ENCODE data around the gene RUVBL1.

RUVBL1 gene

DNA sequence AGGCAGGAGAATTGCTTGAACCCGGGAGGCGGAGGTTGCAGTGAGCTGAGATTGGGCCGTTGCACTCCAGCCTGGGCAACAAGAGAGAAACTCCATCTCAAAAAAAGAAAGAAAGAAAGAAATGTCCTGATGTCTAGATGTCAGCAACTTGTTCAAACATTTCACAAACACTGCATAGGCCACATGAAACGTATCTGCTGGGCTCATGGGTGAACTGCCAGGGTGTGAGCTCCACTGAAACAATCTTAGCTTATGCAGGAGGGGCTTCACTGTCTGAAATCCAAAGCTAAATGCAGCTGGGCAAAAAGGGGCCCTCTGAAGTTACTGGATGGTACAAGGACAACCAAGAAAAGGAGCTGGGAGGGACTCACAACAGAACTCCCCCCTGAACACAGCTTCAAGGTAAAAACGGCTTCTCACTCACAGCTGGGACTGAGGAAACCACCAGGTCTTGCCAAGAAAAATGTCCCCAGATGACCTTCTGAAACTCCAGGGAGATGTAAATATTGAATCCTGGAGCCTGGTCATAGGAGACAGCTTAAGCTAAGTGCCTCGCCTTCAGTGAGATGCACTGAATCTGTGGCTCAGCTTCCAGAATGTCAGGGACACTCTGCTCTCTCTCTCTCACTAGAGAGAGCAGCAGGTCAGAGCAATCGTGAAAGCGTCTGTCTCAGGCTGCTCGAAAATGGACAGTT lies 39.5 kb downstream of the RUVBL1 start:
- no peak overlapping the region for H3K4me3 ChIP-seq (ENCODE audit: low read depth, low read length)

DNA sequence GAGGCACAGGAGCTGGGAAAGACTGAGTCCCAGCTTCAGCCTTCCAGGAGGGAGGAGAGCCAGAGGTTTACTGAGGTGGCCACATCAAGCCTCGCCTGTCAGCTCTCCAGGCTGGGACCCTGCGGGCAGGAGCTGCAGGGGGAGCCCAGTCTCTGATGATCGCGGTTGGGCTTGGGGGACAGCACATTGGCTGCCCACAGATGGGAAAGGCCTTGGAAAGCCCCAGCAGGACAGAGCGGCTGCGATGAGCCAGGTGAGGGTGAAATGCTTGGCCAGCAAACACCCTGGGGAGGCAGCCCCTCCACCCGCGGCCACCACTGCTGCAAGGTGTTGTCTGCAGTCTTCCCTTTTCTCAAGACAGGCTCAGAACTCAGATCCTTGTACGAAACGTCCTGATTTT lies 40.2 kb downstream of the RUVBL1 start:
- no peak overlapping the region for H3K4me3 ChIP-seq (ENCODE audit: low read depth, low read length)

DNA sequence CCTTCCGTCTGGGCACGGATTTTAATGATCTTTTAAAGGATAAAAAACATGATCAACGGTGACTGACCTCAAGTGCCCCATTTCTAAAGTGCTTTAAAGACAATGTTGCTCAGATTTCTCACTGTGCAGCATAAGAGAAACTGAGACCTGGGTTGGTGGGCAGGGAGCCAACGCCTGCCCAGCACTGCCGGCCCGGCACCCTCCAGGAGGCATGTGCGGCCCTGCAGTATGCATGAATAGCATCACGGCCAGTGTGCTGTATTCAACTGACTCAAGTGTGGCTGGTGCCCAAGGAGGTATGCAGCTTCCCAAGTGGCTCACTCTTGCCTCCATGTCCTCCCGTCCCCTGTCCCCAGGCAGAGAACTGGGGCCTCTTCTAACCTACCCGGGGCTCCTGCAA lies 41.1 kb downstream of the RUVBL1 start:
- H3K4me3 ChIP-seq (ENCODE audit: low read depth, low read length): no peak overlapping the region

DNA sequence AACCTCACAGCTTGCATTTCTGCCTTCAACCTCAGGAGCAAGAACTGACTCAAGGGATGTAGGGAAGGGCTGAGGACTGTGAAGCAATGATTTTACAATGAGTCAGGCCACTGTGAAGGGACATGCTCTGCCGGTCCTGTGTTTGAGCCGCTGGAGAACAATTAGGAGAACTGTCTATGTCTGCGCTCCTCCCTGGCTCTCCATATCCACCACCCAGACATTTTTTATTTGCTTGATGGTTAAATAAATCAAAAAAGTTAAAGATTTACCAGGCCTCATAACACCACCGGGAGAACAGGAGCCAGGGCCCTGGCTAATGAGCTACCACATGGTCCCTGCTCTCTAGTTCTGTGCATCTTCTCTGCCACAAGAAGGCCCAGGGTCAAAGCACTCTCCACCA lies 41.8 kb downstream of the RUVBL1 start:
- H3K4me3 ChIP-seq (ENCODE audit: low read depth, low read length): no peak overlapping the region

DNA sequence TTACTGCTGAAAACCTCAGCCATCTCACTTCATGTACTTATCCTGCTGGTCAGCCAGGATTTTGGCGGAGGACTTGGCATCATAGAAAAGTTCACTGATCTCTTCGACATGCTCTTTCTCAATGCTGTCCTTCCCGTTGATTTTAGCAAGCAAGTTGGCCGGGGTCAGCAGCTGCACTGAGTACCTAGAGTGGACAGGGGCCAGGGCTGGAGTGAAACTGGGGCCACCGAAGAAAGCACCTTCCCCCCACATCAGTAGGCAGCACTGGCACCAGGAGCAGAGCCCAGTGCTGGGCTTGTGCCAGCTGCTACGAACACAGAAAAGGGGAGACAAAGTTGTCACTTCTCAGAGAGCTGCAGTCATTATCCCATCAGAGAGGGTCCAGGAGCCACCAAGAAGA lies 42.4 kb downstream of the RUVBL1 start:
- H3K4me3 ChIP-seq (ENCODE audit: low read depth, low read length): no peak overlapping the region

DNA sequence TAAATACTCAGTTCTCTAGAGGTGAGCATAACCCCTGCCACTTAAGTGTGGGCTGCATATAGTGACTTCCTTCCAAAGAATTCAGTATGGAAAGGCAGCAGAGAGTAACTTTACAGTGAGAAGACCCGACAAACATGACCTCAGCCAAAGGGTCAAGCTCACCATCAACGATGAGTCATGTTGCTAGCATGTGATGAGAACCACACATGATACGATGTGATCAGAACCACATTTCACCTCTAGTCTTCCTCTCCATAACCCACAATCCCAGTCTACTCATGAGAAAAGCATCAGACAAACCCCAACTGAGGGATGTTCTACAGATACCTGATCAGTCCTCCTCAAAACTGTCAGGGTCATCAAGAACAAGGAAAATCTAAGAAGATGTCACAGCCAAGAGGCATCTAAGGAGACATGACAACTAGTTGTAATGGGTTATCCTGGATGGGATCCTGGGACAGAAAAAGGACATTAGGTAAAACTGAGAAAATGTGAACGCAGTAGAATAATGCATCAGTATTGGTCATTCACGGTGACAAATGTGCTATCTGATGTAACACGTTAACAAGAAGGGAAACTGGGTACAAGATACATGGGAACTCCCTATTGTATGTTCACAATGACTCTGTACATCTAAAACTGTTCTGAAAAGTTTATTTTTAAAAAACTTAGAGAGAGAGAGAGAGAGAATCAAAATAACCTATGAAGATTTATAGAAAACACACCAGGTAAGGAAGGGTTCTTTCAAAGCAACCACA lies 43.1 kb downstream of the RUVBL1 start:
- no peak overlapping the region for H3K4me3 ChIP-seq (ENCODE audit: low read depth, low read length)

DNA sequence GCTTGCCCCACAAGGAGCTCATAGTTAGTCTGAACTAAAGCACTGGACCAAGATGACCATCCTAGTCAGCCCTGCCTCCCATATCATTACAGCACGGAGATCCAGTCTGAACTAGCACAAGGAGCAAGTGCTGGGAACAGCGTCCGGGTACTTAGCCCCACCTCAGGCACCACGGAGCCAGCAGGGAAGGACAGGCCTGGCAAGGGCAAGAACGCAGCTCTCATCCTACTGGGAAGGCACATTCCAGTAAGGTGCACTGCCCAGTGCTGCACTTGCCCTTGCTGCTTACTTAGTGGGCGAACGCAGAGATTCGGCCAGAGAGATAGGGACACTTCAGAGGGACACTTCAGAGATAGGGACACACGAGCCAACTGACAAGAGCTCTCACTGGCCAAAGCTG lies 43.8 kb downstream of the RUVBL1 start:
- H3K4me3 ChIP-seq (ENCODE audit: low read depth, low read length): no peak overlapping the region

DNA sequence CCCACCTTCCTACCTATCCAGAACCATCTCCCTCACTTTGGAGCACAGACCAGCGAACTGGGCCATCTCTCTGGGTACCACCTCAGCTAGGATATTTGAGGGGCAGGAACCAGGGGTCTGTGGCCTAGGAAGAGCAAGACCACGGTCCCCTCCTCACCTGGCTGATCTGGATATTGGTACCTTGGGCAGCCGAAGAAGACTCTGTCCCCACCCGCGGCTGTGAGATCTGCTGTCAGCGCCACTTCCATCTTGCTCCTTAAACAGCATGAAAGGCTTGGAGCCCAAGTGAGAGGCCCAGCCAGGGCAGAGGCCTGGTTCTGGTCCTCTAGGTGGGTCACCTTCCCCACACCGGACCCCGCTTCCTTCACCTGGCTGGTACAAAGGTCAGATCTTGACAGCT lies 44.7 kb downstream of the RUVBL1 start:
- H3K4me3 ChIP-seq (ENCODE audit: low read depth, low read length): no peak overlapping the region

DNA sequence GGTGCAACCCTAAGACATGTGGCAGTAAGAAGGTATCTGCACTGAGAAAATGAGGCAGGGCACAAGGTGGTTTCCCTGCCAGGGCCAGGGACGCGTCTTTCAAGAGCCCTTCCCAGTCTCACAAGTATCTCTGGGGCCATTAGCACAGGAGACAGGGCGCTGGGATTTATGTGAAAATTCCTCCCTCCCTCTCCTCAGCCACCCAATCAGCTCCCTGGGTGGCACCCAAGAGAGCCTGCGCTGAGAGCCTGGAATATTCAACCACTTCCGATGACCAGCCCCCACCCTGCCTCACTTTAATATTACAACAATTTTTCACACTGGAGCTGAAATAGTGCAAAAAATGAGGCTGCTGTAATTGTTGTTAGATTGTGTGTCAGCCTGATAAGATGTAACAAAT lies 45.3 kb downstream of the RUVBL1 start:
- H3K4me3 ChIP-seq (ENCODE audit: low read depth, low read length): no peak overlapping the region

DNA sequence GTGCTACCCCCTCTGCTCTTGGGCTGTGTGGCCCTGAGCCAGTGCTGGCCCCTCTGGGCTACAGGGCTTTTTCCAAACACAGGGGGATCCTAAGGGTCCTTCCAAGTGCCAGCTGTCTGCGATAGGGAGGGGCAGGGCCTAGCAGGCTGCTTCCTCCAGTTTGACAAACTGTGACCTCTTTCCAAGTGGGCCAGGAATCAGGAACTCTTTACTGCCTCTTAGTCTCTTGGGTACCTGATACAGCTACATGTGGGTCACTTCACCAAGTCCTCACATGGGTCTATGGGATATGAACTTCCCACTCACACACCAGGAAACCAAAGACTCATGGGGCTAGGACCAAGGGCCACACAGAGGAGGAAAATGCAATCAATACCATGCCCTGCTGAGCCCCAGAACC lies 45.9 kb downstream of the RUVBL1 start:
- H3K4me3 ChIP-seq (ENCODE audit: low read depth, low read length): no peak overlapping the region

DNA sequence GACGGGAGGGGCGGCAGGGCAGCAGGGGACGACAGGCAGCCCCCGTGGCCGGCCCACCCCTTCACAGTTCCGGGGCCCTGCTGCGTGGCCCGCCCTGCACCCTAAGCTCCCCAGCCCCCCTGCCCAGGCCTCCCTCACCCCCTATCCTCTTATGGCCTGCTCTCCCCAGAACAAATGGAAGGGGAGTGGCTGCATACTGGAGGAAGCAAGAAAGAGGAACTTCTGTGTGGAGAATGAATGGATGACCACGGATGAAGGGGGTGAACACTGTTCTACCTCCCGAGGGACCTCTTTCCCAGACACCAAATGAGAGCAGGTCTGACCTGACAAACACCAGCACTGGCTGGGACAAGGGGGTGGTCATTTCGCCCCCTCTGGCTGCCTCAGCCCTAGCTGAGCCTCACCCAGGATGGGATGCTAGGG lies 46.4 kb downstream of the RUVBL1 start:
- peak overlapping the region; percentile 0 for H3K4me3 ChIP-seq (ENCODE audit: low read depth, low read length)

DNA sequence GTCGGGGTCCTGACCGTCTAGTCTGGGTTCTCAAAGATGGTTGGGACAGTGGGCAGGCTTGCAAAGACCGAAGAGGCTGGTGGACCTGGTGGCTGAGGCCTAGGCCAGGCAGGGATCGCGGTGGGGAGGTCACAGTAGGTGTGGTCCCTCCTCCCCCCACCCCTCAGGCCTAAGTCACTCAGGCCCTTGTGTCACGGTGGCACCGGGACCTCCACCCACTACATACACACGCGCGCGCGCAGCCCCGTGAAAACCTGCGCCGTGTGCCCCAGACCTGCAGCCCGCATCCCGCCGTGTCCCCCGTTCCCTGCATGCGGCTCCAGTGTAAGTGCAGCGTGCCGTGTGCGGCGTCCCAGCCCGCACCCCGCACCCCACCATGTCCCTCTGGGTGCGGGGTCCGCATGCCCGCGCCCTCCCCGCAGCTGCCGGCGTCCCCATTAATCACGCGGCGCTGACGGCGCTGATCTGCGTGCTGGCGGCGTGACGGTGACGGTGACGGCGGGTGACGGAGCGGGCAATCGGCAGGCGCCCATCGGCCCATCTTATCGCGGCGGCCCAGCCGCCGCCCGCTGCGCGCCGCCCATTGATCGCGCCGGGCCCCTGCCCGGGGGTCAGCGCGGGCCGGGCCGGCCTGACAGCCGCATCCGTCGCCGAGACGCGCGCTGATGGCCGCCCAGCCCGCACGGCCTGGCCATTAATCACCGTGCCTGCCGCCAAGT lies 47.0 kb downstream of the RUVBL1 start:
- H3K4me3 ChIP-seq (ENCODE audit: low read depth, low read length): peak overlapping the region; percentile 27

DNA sequence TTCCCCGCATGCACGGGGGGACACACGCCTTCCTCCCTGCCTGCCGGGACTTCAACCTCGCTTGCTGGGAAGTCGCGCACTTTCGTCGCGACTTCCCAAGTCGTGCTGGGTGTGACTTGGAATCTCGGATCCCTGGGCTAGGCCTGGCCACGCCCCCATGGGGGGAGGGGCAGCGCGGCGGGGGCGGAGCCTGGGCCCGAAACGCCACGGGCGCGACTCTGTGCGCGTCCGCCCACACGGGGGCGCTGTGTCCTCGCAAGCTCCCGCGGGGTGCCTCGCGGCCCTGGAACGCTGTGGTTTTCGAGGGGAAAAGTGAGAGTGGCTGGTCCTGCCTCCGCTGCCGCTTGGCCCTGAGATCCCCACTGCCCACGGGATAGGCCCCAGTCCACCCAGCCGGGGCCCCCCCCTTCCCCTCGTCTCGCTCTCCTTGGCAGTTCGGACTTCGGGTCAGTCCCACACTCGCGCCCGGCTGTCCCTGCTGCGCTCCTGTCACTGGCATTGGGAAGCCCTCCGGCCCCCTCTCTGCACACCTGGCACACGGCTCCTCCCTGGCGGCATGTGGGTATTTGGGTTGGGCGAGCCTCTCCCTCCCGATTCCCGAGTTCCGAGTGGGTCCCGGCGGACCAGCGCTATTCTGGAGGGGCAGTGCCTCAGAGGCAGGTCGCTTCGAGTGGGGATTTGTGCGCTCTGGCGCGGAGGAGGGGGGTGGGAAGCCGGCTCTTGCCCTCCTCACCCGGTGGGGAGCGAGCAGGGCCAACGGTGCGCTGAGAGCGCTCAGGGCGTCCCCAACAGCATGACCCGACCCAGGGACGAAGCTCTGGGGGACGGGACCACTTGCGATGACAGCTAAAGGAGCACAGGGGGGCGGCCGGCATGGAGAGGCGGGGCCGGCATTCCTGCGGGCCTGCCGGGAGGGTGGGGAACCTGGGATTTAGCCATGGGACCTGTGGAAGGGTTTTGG lies 47.8 kb downstream of the RUVBL1 start:
- H3K4me3 ChIP-seq (ENCODE audit: low read depth, low read length): peak overlapping the region; percentile 51

DNA sequence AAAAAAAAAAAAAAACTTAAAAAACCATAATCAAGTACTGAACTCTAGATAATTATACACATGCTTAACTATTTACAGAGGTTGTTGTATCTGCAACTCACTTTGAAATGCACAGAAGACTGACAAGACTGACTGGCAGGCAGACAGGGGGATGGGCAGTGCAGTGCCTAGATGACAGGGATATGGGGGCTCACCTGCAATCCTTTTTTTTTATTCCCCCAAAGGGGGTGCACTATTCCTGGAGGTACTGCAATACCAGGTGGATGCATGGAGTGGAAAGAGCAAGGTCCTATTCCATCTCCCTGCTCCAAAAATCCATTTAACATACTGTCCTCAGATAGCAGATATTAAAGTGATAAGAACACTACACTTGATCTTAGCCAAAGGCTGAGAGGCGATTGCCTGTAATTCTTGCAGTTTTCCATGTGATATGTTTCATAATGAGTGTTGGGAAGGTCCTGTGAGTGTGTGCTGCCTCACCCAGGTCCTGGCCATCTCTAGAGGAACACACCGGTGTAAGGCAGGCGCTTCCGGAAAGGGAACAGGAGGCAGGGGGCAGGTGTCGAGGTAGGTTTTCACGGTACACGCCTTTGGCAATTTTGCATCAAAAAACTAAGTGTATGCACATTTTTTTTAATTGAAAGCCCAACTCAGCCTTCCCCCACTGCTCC lies 48.6 kb downstream of the RUVBL1 start:
- peak overlapping the region; percentile 51 for H3K4me3 ChIP-seq (ENCODE audit: low read depth, low read length)

DNA sequence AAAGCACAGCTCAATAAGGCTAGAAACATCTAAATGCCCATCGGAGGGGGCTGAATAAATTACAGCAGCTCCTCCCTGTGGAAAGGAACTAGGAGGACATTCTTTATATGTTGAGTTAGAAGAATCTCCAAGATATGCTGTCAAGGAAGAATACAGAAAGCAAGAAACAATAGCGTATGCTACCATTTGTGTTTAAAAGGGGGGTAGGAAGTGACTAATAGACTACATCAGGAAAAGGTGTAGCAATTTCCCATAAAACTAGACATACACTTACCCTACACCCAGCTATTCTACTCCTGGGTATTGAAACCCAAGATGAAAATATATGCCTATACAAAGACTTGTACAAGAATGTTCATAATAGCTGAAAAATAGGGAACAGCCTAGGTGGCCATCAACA lies 49.8 kb downstream of the RUVBL1 start:
- H3K4me3 ChIP-seq (ENCODE audit: low read depth, low read length): no peak overlapping the region

DNA sequence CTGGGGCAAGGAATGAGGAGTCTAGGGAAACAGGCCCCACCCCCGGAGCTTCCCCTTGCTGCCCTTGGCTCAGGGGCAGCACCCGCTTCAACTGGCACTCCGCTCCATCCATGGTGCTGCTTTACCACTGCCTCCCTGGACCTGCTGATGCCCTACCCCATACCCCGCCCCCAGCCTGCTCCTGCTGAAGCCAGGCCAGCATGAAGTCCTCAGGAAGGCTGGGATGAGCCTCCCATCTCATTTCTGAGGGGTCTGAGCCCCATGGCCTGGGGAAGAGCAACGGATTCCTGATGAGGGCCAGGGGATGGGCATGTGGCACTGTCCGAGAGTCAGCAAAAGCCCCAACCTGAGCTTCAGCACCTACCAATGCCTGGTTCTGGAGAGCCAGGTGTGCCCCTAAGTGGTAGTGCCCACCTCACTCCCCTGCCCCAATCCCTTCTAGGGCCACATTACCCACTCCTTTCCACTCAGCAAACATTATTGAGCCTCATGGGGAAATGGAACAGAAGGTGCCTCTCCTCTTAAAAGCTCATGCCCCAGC lies 50.4 kb downstream of the RUVBL1 start:
- no peak overlapping the region for H3K4me3 ChIP-seq (ENCODE audit: low read depth, low read length)

DNA sequence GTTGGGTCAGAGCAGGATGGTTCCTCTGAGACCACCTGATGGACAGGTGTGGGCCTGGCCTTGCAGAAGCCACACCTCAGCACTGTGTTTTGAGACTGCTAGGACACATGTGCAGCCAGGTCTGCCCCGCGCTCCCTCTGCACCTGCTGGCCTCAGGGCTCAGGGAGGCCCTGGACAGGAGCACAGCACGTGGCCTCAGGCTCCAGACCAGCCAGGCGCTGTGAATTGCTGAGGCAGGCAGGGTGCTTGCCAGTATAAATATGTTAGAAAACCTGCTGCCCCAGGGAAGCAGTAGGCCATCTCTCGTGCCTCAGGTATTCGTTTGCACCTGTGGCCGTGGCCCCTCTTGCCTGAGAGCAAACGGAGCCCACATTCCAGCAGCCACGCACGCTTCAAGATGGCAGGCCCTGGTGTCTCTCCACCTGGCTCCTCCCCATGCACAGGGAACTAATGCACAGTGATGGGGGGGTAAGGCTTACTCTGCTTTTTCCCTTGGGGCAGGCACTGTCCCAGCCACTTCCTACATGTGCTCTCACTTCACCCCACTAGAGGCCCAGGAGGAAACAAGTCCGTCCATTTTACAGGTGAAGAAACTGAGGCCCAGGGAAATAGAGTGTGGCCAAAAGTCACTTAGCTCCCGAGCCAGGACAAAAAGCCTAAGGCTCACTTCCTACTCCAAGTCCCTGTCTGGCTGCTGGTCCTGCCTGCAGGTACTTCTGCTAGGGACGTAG lies 51.0 kb downstream of the RUVBL1 start:
- H3K4me3 ChIP-seq (ENCODE audit: low read depth, low read length): no peak overlapping the region

DNA sequence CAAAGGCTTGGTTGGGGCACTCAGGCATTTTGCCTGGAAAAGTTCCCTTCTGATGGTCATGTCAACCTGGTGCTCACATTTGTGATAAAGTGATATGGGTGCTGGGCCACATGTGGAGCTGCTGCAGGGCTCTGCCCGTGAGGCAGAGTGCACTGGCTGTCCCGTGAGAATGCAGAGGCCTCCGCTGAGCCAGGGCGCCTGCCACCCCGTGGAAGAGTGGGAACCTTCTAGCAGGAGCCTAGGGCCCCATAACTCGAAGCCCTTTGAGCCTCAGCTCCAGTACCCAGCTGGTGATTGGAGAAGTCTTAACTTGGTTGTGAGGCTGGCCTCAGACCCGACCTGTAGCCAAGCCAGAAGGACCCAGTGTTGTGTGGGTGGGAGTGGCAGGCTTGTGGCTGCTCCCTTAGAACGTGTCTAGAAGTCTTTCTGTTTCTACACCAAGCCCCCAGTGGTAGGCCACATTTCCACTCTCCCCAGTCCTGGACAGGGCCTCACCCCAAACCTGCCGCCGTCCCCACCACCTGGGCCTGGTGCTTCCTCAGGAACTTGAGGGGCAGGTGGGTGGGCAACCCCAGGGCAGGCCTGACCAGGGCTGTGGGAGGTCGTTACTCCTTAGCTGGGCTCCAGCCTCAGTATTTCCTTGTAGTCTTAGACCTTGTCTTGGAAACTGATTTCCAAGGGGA lies 51.7 kb downstream of the RUVBL1 start:
- no peak overlapping the region for H3K4me3 ChIP-seq (ENCODE audit: low read depth, low read length)
